ENCODE measurements around the gene EPSTI1.

DNA sequence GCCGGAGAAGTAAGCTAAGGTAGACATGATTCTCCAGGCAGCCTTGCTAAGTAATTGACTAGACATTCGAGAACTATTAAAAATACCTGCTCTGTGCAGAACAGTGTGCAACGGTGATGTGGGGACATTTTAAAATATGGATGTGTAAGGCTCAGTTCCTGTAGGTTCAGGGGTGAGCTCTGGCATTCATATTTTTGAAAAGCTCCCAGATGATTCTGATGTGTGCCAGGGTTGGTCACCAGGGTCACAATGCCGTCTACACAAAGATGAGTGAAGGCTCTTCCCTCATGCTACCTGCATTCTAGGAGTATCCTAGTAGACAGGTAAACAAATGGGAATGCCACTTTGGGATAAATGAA is 702 bp upstream of the EPSTI1 start:
- TF ChIP-seq, protein P1, sequence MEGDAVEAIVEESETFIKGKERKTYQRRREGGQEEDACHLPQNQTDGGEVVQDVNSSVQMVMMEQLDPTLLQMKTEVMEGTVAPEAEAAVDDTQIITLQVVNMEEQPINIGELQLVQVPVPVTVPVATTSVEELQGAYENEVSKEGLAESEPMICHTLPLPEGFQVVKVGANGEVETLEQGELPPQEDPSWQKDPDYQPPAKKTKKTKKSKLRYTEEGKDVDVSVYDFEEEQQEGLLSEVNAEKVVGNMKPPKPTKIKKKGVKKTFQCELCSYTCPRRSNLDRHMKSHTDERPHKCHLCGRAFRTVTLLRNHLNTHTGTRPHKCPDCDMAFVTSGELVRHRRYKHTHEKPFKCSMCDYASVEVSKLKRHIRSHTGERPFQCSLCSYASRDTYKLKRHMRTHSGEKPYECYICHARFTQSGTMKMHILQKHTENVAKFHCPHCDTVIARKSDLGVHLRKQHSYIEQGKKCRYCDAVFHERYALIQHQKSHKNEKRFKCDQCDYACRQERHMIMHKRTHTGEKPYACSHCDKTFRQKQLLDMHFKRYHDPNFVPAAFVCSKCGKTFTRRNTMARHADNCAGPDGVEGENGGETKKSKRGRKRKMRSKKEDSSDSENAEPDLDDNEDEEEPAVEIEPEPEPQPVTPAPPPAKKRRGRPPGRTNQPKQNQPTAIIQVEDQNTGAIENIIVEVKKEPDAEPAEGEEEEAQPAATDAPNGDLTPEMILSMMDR (IDR thresholded peaks at IDR 0.05) = no peak
- TF ChIP-seq POLR2A (IDR thresholded peaks at IDR 0.05) = no peak
